Neuronal stem cell (in vitro differentiated cells): ENCODE measurements around the gene PTPRR. TPM values are rescaled to one million over a fixed set of nuclear protein-coding genes. Genes with fewer than 3 reads are reported as not detected.
A peak's percentile ranks its signal among the peaks of the same experiment; 100 is the strongest.

Experiments used
- DNase-seq: peaks from one replicate; pipeline ENCODE4 v3.0.0-alpha.2; 2013; ENCODE audit warnings: low spot score
- H2AFZ ChIP-seq: one replicate; pipeline ENCODE4 v1.6.1; 2013; ENCODE audit warnings: mild to moderate bottlenecking, low read length, inconsistent platforms
- H2AK5ac ChIP-seq: 2 replicates; pipeline ENCODE4 v1.6.1; 2013; ENCODE audit warnings: low read depth, mild to moderate bottlenecking, inconsistent platforms, low read length, moderate library complexity, mixed read lengths
- H2BK120ac ChIP-seq: 2 replicates; pipeline ENCODE4 v1.6.1; 2013; ENCODE audit warnings: low read depth, mild to moderate bottlenecking, inconsistent platforms, low read length, moderate library complexity, mixed read lengths
- H2BK12ac ChIP-seq: one replicate; pipeline ENCODE4 v1.6.1; 2013; ENCODE audit warnings: low read length, inconsistent platforms
- H2BK15ac ChIP-seq: 2 replicates; pipeline ENCODE4 v1.6.1; 2013; ENCODE audit warnings: mild to moderate bottlenecking, low read length, inconsistent platforms, mixed read lengths
- H2BK5ac ChIP-seq: one replicate; pipeline ENCODE4 v1.6.1; 2013; ENCODE audit warnings: inconsistent platforms, mild to moderate bottlenecking, low read length, moderate library complexity
- H3K14ac ChIP-seq: one replicate; pipeline ENCODE4 v1.6.1; 2013; ENCODE audit warnings: low read length, inconsistent platforms
- H3K18ac ChIP-seq: 2 replicates; pipeline ENCODE4 v1.6.1; 2013; ENCODE audit warnings: low read length, inconsistent platforms
- H3K23ac ChIP-seq: 2 replicates; pipeline ENCODE4 v1.6.1; 2013; ENCODE audit warnings: low read depth, mild to moderate bottlenecking, mixed read lengths, low read length, inconsistent platforms; ENCODE audit not compliant: poor library complexity
- H3K27ac ChIP-seq: replicated peaks from 3 replicates; pipeline ENCODE4 v1.5.1; 2013; ENCODE audit warnings: low read length, inconsistent platforms
- H3K27me3 ChIP-seq, 3 experiments: 2 replicates each; pipeline ENCODE4 v1.6.1; 2013; ENCODE audit warnings: low read length in 3 of 3, mild to moderate bottlenecking in 2 of 3, inconsistent platforms in 1 of 3, low read depth in 1 of 3, mixed read lengths in 1 of 3, moderate library complexity in 1 of 3; ENCODE audit not compliant: control insufficient read depth in 3 of 3, insufficient read depth in 3 of 3
- H3K36me3 ChIP-seq, 2 donors: replicated peaks in 1 of 2; 2 replicates each; pipeline ENCODE4 v1.6.1; 2013; ENCODE audit warnings: low read length in 2 of 2; ENCODE audit not compliant: control insufficient read depth in 2 of 2, insufficient read depth in 2 of 2
- H3K4ac ChIP-seq: 2 replicates; pipeline ENCODE4 v1.6.1; 2013; ENCODE audit warnings: inconsistent platforms, mild to moderate bottlenecking, low read length, moderate library complexity
- H3K4me1 ChIP-seq, 2 donors: 1 replicate in 1 of 2; 2 replicates in 1 of 2; pipeline ENCODE4 v1.6.1; 2013; ENCODE audit warnings: low read length in 2 of 2, low read depth in 1 of 2; ENCODE audit not compliant: control insufficient read depth in 2 of 2, insufficient read depth in 1 of 2
- H3K4me2 ChIP-seq: one replicate; pipeline ENCODE4 v1.6.1; 2013; ENCODE audit warnings: mild to moderate bottlenecking, low read length, inconsistent platforms; ENCODE audit not compliant: insufficient read depth, poor library complexity, severe bottlenecking
- H3K4me3 ChIP-seq, 2 donors: 2 replicates each; pipeline ENCODE4 v1.5.1; 2013; ENCODE audit warnings: low read length in 2 of 2, mild to moderate bottlenecking in 2 of 2, inconsistent platforms in 1 of 2, moderate library complexity in 1 of 2
- H3K79me1 ChIP-seq: one replicate; pipeline ENCODE4 v1.6.1; 2013; ENCODE audit warnings: low read depth, mild to moderate bottlenecking, inconsistent platforms, low read length, moderate library complexity
- H3K9ac ChIP-seq: one replicate; pipeline ENCODE4 v1.6.1; 2013; ENCODE audit warnings: mild to moderate bottlenecking, low read depth, low read length, inconsistent platforms; ENCODE audit not compliant: poor library complexity
- H3K9me3 ChIP-seq, 2 donors: replicated peaks in 1 of 2; 2 replicates each; pipeline versions ENCODE3 to v1.6.1; 2013; ENCODE audit warnings: low read length in 2 of 2, mild to moderate bottlenecking in 2 of 2, inconsistent platforms in 1 of 2, low read depth in 1 of 2, mixed read lengths in 1 of 2, moderate library complexity in 1 of 2; ENCODE audit not compliant: control insufficient read depth in 2 of 2, insufficient read depth in 1 of 2
- H4K8ac ChIP-seq: one replicate; pipeline ENCODE4 v1.6.1; 2013; ENCODE audit warnings: low read depth, mild to moderate bottlenecking, inconsistent platforms, low read length, moderate library complexity
- H4K91ac ChIP-seq: one replicate; pipeline ENCODE4 v1.6.1; 2013; ENCODE audit warnings: low read length, low read depth, mild to moderate bottlenecking, inconsistent platforms; ENCODE audit not compliant: poor library complexity
- WGBS, 2 donors: extraction: QIAGEN DNeasy Blood & Tissue Kit; methylation state at CpG; one replicate each; pipeline ENCODE4 v1.1.7; 2013; ENCODE audit warnings: missing lambda C conversion rate in 2 of 2, mixed read lengths in 1 of 2; ENCODE audit not compliant: insufficient read length in 2 of 2, insufficient replicate concordance in 1 of 2; ENCODE audit errors: extremely low coverage in 2 of 2; 5-methylcytosine and 5-hydroxymethylcytosine counted together
- polyA plus RNA-seq, 2 experiments: library from polyadenylated mRNA; stranded (reverse); fragments of 200-250 nt; gene quantifications; one replicate each; pipeline ENCODE4 v1.2.3, GENCODE V29; 2013

PTPRR gene, protein sequence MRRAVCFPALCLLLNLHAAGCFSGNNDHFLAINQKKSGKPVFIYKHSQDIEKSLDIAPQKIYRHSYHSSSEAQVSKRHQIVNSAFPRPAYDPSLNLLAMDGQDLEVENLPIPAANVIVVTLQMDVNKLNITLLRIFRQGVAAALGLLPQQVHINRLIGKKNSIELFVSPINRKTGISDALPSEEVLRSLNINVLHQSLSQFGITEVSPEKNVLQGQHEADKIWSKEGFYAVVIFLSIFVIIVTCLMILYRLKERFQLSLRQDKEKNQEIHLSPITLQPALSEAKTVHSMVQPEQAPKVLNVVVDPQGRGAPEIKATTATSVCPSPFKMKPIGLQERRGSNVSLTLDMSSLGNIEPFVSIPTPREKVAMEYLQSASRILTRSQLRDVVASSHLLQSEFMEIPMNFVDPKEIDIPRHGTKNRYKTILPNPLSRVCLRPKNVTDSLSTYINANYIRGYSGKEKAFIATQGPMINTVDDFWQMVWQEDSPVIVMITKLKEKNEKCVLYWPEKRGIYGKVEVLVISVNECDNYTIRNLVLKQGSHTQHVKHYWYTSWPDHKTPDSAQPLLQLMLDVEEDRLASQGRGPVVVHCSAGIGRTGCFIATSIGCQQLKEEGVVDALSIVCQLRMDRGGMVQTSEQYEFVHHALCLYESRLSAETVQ
- polyA plus RNA-seq (2013, experiment 1 of 2): 0.26 TPM
- 0.30 TPM for polyA plus RNA-seq (2013, experiment 2 of 2)

DNA sequence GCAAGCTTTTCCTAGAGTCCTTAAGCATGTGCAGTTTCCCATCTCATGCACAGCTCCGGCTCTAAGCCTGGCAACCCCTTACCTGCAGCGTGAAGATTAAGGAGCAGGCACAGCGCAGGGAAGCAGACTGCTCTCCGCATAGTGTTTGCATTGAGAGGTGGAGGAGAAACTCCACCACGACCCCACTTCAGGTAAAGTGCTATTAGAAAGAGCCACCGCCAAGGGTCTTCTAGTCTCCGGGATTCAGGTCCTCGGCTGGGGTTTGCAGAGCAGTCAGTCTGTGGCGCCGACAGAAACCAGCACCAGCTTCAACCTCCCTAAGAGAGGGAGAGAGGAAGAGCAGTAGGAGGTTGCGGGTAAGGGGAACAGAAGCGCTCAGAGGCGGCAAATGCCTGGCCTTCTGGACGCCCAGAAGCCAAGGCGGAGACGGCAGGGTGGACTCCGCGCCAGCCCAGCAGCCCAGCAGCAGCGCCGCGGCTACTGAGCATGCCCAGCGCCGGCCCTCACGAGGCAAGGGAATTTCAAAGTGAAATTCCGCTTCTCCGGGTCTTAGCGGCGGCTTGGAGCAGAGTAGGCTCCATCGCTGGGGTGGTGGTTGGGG, at the start of gene PTPRR:
Gene PTPRR (minus strand): TSS at position 488 of the 601 bp plus-strand sequence. CDS start 348 bp downstream, at position 140.
- H2BK15ac ChIP-seq: no peak within 1 kb of the TSS
- H3K4ac ChIP-seq: no peak within 1 kb of the TSS
- no peaks in the 10 kb centered on the region for H3K36me3 ChIP-seq
- peak; percentile 45 for DNase-seq
- H3K14ac ChIP-seq: no peak within 1 kb of the TSS
- no peak within 1 kb of the TSS for H2AK5ac ChIP-seq
- H3K79me1 ChIP-seq: no peaks in the 10 kb centered on the region
- peaks cover 0 to 8% of the 10 kb centered on the region in 2 donors for H3K4me1 ChIP-seq
- no peak within 1 kb of the TSS for H4K8ac ChIP-seq
- H3K27ac ChIP-seq: no peak within 1 kb of the TSS
- no peaks in the 10 kb centered on the region for H3K9me3 ChIP-seq
- no peak within 1 kb of the TSS for H3K18ac ChIP-seq
- no peak within 1 kb of the TSS for H2BK12ac ChIP-seq
- H2AFZ ChIP-seq: peak within 1 kb of the TSS; percentile 94
- no peak within 1 kb of the TSS for H3K23ac ChIP-seq
- no peak within 1 kb of the TSS for H4K91ac ChIP-seq
- H2BK5ac ChIP-seq: no peak within 1 kb of the TSS
- no peak within 1 kb of the TSS for H2BK120ac ChIP-seq
- peaks cover 0 to 33% (median 5%) of the 10 kb centered on the region in 3 experiments for H3K27me3 ChIP-seq
- WGBS, 2 donors: no CpG with 5 or more reads among the region's 29 CpGs
- peak within 1 kb of the TSS; percentile 77 for H3K4me2 ChIP-seq
- H3K9ac ChIP-seq: no peak within 1 kb of the TSS
- H3K4me3 ChIP-seq: peak within 1 kb of the TSS; percentile 24 to 66

DNA sequence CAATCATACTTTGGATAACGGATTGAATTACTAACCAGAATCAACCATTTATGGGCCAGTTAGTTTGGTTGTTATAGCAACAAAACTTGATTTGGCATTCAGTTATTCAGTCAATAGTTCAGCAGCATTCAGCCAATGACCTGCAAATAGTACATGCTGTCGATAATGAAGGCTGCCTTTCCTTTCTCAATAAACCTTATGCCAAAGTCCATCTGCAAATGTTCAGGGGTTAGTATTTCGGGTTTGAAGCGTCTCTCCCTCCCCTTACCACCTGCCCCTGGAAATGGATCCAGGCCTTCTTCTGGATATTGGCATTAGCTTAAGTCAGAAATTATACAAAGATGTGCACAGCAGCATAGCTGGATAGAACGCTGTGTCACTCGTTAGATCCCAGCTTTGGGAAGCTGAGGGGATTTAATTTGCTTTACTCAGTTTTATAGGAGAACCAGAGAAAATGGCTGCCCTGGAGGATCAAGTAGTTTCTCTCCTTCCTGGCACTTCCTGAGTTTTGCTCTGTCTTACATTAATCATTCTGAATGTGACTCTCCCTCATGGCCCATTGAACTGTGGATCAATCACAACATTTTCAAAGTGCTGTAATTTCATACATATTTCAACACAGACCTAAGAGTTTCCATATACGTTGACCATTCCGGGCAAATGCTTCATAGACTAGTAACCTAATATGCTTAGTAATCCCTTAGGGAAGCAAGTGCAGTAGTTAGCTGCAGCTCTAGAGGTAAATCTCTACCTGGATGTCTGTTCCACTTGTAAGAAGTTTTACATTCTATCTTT, 46.7 kb upstream of the PTPRR start:
- H3K23ac ChIP-seq: no peak overlapping the region
- no CpG with 5 or more reads among the region's 8 CpGs for WGBS, 2 donors

DNA sequence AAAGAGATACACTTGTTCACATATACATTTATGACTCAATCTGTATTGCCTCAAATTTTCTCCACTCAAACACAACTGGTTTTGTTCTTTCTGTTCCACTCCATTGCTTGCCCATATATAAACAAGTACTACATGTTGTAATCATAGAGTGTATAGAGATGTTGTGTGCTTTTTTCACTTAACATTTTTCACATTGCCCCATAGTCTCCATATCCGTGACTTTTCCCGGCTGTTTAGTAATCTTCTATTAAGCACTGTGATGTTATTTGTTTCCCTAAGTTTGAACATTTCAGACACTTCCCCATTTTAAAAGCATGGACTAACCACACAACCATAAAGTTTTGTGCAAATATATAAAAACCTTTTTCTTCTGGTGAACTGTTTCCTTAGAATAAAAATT, 45.5 kb upstream of the PTPRR start:
- no peaks in the 10 kb centered on the region for H3K79me1 ChIP-seq
- H2AFZ ChIP-seq: no peak overlapping the region
- H3K27me3 ChIP-seq: no peaks in the 10 kb centered on the region
- H3K4me3 ChIP-seq: no peak overlapping the region
- H3K4ac ChIP-seq: no peak overlapping the region
- no peak overlapping the region for H3K9ac ChIP-seq
- H3K4me2 ChIP-seq: no peak overlapping the region
- H3K23ac ChIP-seq: no peak overlapping the region
- no peak overlapping the region for H2AK5ac ChIP-seq
- H3K4me1 ChIP-seq: peaks cover 4 to 17% of the 10 kb centered on the region in 2 donors
- WGBS, 2 donors: no CpG with 5 or more reads among the region's 2 CpGs
- no peak overlapping the region for H2BK12ac ChIP-seq
- DNase-seq: no peak
- no peak overlapping the region for H3K14ac ChIP-seq
- no peak overlapping the region for H2BK5ac ChIP-seq
- no peak overlapping the region for H2BK15ac ChIP-seq
- no peak overlapping the region for H2BK120ac ChIP-seq
- no peak overlapping the region for H4K8ac ChIP-seq
- H3K27ac ChIP-seq: no peak overlapping the region
- H3K9me3 ChIP-seq: no peaks in the 10 kb centered on the region
- H3K36me3 ChIP-seq: no peaks in the 10 kb centered on the region
- no peak overlapping the region for H3K18ac ChIP-seq
- no peak overlapping the region for H4K91ac ChIP-seq

More for the DNA sequence above, 46.7 kb upstream of the PTPRR start:
- H3K27ac ChIP-seq: no peak overlapping the region
- H4K8ac ChIP-seq: no peak overlapping the region
- no peaks in the 10 kb centered on the region for H3K36me3 ChIP-seq
- H2AK5ac ChIP-seq: no peak overlapping the region
- H3K4me3 ChIP-seq: no peak overlapping the region
- H3K27me3 ChIP-seq: no peaks in the 10 kb centered on the region
- no peak overlapping the region for H2BK5ac ChIP-seq
- H2AFZ ChIP-seq: peak overlapping the region; percentile 14
- no peak overlapping the region for H3K18ac ChIP-seq
- no peak overlapping the region for H4K91ac ChIP-seq
- no peak overlapping the region for H3K9ac ChIP-seq
- no peaks in the 10 kb centered on the region for H3K9me3 ChIP-seq
- H3K4ac ChIP-seq: no peak overlapping the region
- no peak overlapping the region for H3K4me2 ChIP-seq
- no peak overlapping the region for H2BK15ac ChIP-seq
- H3K79me1 ChIP-seq: no peaks in the 10 kb centered on the region
- DNase-seq: no peak
- H2BK120ac ChIP-seq: no peak overlapping the region
- H2BK12ac ChIP-seq: no peak overlapping the region
- peaks cover 4 to 14% of the 10 kb centered on the region in 2 donors for H3K4me1 ChIP-seq
- H3K14ac ChIP-seq: no peak overlapping the region
